ENCODE results near the gene EXOC6. TPM values are rescaled to one million over a fixed set of nuclear protein-coding genes. Genes with fewer than 3 reads are reported as not detected.

Gene EXOC6
- total and polyA plus RNA-seq, 2 donors from 2014 or later, result 9.5 to 17.0 TPM

DNA sequence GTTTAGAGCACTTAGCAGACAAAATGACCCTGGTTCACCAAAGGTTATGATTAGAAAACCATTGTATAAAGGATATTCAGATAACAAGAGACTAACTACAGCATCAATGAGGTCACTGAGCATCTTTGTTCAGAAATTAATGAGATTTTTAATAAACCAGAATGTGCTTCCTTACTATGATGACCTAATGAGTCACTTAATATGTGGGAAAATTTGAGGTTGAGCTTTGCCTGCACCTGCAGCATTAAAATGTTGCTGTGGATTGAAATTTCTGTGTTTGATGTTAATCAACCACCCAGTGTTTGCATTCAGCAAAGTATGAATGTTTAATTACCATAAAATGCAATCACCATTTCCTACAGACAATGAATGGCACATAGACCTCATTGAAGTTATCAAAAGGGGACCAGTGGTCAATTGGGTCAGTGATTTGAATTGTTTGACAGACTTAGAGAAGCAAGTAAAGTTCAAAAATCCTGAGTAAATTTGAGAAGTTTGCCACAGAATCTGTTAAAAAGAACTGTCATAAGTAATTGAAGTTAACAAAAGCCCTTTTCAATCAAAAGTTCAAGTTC, 45.8 kb downstream of the EXOC6 start:
- no peak for FAIRE-seq
- no peaks in the 10 kb centered on the region for H3K36me3 ChIP-seq (ENCODE audit: control insufficient read depth in 2 of 3, insufficient read depth in 3 of 3, low read length in 3 of 3)
- no peak overlapping the region for H3K27ac ChIP-seq (ENCODE audit: low read depth in 2 of 2, low read length in 2 of 2)
- peaks cover 0 to 7% (median 5%) of the 10 kb centered on the region in 3 donors for H3K4me1 ChIP-seq (ENCODE audit: control insufficient read depth in 2 of 3, insufficient read depth in 2 of 3, low read depth in 1 of 3, low read length in 3 of 3)
- H3K9ac ChIP-seq (ENCODE audit: low read length in 3 of 3), result no peak overlapping the region
- peak in 1 of 5 donors; percentile 8 for DNase-seq
- H3K4me3 ChIP-seq (ENCODE audit: low read length in 3 of 3), result no peak overlapping the region
- intact Hi-C loops (cut with DNase I), result no loop called here
- no peaks in the 10 kb centered on the region for H3K27me3 ChIP-seq (ENCODE audit: control insufficient read depth, insufficient read depth, low read length)
- TF ChIP-seq, protein P1, sequence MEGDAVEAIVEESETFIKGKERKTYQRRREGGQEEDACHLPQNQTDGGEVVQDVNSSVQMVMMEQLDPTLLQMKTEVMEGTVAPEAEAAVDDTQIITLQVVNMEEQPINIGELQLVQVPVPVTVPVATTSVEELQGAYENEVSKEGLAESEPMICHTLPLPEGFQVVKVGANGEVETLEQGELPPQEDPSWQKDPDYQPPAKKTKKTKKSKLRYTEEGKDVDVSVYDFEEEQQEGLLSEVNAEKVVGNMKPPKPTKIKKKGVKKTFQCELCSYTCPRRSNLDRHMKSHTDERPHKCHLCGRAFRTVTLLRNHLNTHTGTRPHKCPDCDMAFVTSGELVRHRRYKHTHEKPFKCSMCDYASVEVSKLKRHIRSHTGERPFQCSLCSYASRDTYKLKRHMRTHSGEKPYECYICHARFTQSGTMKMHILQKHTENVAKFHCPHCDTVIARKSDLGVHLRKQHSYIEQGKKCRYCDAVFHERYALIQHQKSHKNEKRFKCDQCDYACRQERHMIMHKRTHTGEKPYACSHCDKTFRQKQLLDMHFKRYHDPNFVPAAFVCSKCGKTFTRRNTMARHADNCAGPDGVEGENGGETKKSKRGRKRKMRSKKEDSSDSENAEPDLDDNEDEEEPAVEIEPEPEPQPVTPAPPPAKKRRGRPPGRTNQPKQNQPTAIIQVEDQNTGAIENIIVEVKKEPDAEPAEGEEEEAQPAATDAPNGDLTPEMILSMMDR (IDR thresholded peaks at IDR 0.05; ENCODE audit: borderline replicate concordance, extremely low read depth, insufficient read depth), result no peak
- H3K9me3 ChIP-seq (ENCODE audit: control insufficient read depth in 2 of 3, insufficient read depth in 1 of 3, low read length in 3 of 3), result no peaks in the 10 kb centered on the region

DNA sequence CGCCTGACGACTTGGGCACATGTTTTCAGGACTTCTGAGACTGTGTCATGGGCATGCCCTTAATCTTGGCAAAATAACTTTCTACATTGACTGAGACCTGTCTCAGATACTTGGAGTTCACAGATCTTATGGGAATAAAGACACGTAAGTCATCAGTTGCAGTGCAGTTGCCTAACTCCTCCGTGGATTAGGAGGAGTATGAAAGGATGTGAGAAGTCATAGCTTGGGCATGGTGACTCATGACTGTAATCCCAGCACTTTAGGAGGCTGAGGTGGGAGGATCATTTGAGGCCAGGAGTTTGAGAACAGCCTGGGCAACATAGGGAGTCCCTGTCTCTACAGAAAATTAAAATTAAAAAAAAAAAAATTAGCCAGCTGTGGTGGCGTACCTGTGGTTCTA, 49.6 kb downstream of the EXOC6 start:
- FAIRE-seq (no peak), DNase-seq (no peak)
- TF ChIP-seq, protein P1 (IDR thresholded peaks at IDR 0.05; ENCODE audit: borderline replicate concordance, extremely low read depth, insufficient read depth), result no peak
- H3K9me3 ChIP-seq (ENCODE audit: control insufficient read depth in 2 of 3, insufficient read depth in 1 of 3, low read length in 3 of 3), result no peaks in the 10 kb centered on the region
- H3K27ac ChIP-seq (ENCODE audit: low read depth in 2 of 2, low read length in 2 of 2), result no peak overlapping the region
- H3K4me1 ChIP-seq (ENCODE audit: control insufficient read depth in 2 of 3, insufficient read depth in 2 of 3, low read depth in 1 of 3, low read length in 3 of 3), result no peaks in the 10 kb centered on the region
- no peaks in the 10 kb centered on the region for H3K27me3 ChIP-seq (ENCODE audit: control insufficient read depth, insufficient read depth, low read length)
- H3K36me3 ChIP-seq (ENCODE audit: control insufficient read depth in 2 of 3, insufficient read depth in 3 of 3, low read length in 3 of 3), result no peaks in the 10 kb centered on the region
- H3K9ac ChIP-seq (ENCODE audit: low read length in 3 of 3), result no peak overlapping the region
- intact Hi-C loops (cut with DNase I), result no loop called here
- no peak overlapping the region for H3K4me3 ChIP-seq (ENCODE audit: low read length in 3 of 3)

DNA sequence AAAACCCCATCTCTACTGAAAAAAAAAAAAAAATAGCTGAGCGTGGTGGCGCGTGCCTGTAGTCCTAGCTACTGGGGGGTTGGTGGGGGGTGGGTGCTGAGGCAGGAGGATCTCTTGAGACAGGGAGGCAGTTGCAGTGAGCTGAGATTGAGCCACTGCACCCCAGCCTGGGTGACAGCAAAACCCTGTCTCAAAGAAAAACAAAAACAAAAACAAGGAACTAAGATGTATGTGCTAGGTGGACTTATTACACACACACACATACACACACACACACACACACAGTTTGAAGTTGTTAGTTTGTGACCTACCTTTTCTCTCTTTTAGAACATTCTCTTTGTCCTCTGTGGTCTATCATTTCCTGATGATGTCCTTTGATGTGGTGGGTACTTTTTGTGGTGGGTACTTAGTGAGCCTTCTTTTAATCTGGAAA, 53.5 kb downstream of the EXOC6 start:
- TF ChIP-seq, protein P1 (IDR thresholded peaks at IDR 0.05; ENCODE audit: borderline replicate concordance, extremely low read depth, insufficient read depth), result no peak
- Histone ChIP-seq H3K9me3 (ENCODE audit: control insufficient read depth in 2 of 3, insufficient read depth in 1 of 3, low read length in 3 of 3) (no peaks in the 10 kb centered on the region), H3K27ac (ENCODE audit: low read depth in 2 of 2, low read length in 2 of 2) (no peak overlapping the region), H3K4me3 (ENCODE audit: low read length in 3 of 3) (no peak overlapping the region), H3K9ac (ENCODE audit: low read length in 3 of 3) (no peak overlapping the region), H3K27me3 (ENCODE audit: control insufficient read depth, insufficient read depth, low read length) (no peaks in the 10 kb centered on the region), H3K4me1 (ENCODE audit: control insufficient read depth in 2 of 3, insufficient read depth in 2 of 3, low read depth in 1 of 3, low read length in 3 of 3) (no peaks in the 10 kb centered on the region), H3K36me3 (ENCODE audit: control insufficient read depth in 2 of 3, insufficient read depth in 3 of 3, low read length in 3 of 3) (no peaks in the 10 kb centered on the region)
- DNase-seq (no peak), FAIRE-seq (no peak)
- intact Hi-C loops (cut with DNase I), result no loop called here

DNA sequence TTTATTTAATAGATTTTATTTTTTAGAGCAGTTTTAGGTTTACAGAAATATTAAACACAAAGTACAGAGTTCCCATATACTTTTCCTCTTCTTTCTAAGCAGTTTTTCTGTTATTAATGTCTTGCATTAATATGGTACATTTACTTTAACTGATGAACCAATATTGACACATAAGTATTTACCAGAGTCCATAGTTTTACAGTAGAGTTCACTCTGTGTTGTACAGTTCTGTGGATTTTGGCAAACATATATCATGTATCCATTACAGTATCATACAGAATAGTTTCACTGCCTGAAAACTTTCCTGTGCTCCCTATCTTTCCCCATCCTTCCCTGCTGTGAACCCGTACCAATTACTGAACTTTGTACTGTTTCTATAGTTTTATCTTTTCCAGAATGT, 55.3 kb downstream of the EXOC6 start:
- no peak for DNase-seq
- no peaks in the 10 kb centered on the region for H3K36me3 ChIP-seq (ENCODE audit: control insufficient read depth in 2 of 3, insufficient read depth in 3 of 3, low read length in 3 of 3)

More for the DNA sequence above, 55.3 kb downstream of the EXOC6 start:
- no peaks in the 10 kb centered on the region for H3K4me1 ChIP-seq (ENCODE audit: control insufficient read depth in 2 of 3, insufficient read depth in 2 of 3, low read depth in 1 of 3, low read length in 3 of 3)
- no peaks in the 10 kb centered on the region for H3K27me3 ChIP-seq (ENCODE audit: control insufficient read depth, insufficient read depth, low read length)
- TF ChIP-seq, protein P1 (IDR thresholded peaks at IDR 0.05; ENCODE audit: borderline replicate concordance, extremely low read depth, insufficient read depth), result no peak
- no peak overlapping the region for H3K27ac ChIP-seq (ENCODE audit: low read depth in 2 of 2, low read length in 2 of 2)
- intact Hi-C loops (cut with DNase I), result no loop called here
- no peak overlapping the region for H3K4me3 ChIP-seq (ENCODE audit: low read length in 3 of 3)
- H3K9me3 ChIP-seq (ENCODE audit: control insufficient read depth in 2 of 3, insufficient read depth in 1 of 3, low read length in 3 of 3), result no peaks in the 10 kb centered on the region
- H3K9ac ChIP-seq (ENCODE audit: low read length in 3 of 3), result no peak overlapping the region
- no peak for FAIRE-seq

Data from kidney (tissue), 14 donors.